Progenitor cell of endocrine pancreas (in vitro differentiated cells): Measurements from ENCODE around the gene CGGBP1. TPM values are rescaled to one million over a fixed set of nuclear protein-coding genes. Genes with fewer than 3 reads are reported as not detected.

Experiments used
- DNase-seq: peaks from one replicate; pipeline ENCODE4 v3.0.0; 2021; ENCODE audit warnings: low spot score; ENCODE audit not compliant: unreplicated experiment
- H3K27ac Mint-ChIP-seq: 2 replicates; pipeline ENCODE4 v1.8.0; 2021; ENCODE audit warnings: mild to moderate bottlenecking, moderate library complexity, mixed read lengths
- H3K27me3 Mint-ChIP-seq: 2 replicates; pipeline ENCODE4 v1.8.0; 2021; ENCODE audit warnings: mixed read lengths
- H3K36me3 Mint-ChIP-seq: 2 replicates; pipeline ENCODE4 v1.8.0; 2022; ENCODE audit warnings: mixed read lengths; ENCODE audit not compliant: insufficient read depth
- H3K4me1 Mint-ChIP-seq: 2 replicates; pipeline ENCODE4 v1.8.0; 2021; ENCODE audit warnings: low read depth, mixed read lengths
- H3K4me3 Mint-ChIP-seq: 2 replicates; pipeline ENCODE4 v1.8.0; 2021; ENCODE audit warnings: low read depth, mild to moderate bottlenecking, moderate library complexity, mixed read lengths
- H3K9me3 Mint-ChIP-seq: 2 replicates; pipeline ENCODE4 v1.8.0; 2021; ENCODE audit warnings: low read depth, mixed read lengths
- CTCF ChIP-seq: fragments of 200-600 bp; sonication (generic); IDR thresholded peaks from one replicate; pipeline ENCODE4 v1.5.0; 2021; ENCODE audit warnings: antibody characterized with exemption, mild to moderate bottlenecking; ENCODE audit not compliant: unreplicated experiment
- long read RNA-seq: library from polyadenylated mRNA; unstranded; transcript quantifications from one replicate; pipeline ENCODE4 v2.0.0, GENCODE V29; 2020
- total RNA-seq: library from RNA; stranded (reverse); gene quantifications from 2 replicates; pipeline ENCODE4 v1.2.1, GENCODE V29; 2021

CGGBP1 gene
- 86.9 and 96.3 TPM in 2 replicates for total RNA-seq
- long read RNA-seq, full-length matches to known transcripts: 39 of 52 reads
- long read RNA-seq, partial matches to known transcripts: 2 of 52 reads
- long read RNA-seq, other reads (novel, unspliced or antisense): 11 of 52 reads

- no peaks in the 10 kb centered on the region for H3K27me3 Mint-ChIP-seq
- peaks cover 16% of the 10 kb centered on the region for H3K4me1 Mint-ChIP-seq
- peaks cover 10% of the 10 kb centered on the region for H3K36me3 Mint-ChIP-seq
Measured at GRCh38 chr3:88058581-88059379, at the start of gene CGGBP1, which contains the start of gene ZNF654. CGGBP1 (minus strand) TSS chr3:88059005; CDS start chr3:88055976, 3,029 bp downstream. ZNF654 (plus strand) TSS chr3:88059255; CDS start chr3:88059320, 65 bp downstream.

GRCh38 chr3:88105325-88105724 lies 46.5 kb upstream of the CGGBP1 start:
- H3K27me3 Mint-ChIP-seq: no peaks in the 10 kb centered on the region
- peaks cover 16% of the 10 kb centered on the region for H3K36me3 Mint-ChIP-seq
- no peak for TF ChIP-seq CTCF
- H3K4me3 Mint-ChIP-seq: no peak overlapping the region
- peaks cover 1% of the 10 kb centered on the region for H3K4me1 Mint-ChIP-seq
- H3K27ac Mint-ChIP-seq: no peak overlapping the region
- no peak for DNase-seq
- H3K9me3 Mint-ChIP-seq: peaks cover 6% of the 10 kb centered on the region

More at GRCh38 chr3:88058581-88059379, at the start of gene CGGBP1, which contains the start of gene ZNF654:
- no peak for TF ChIP-seq CTCF
- peak within 1 kb of the TSS; percentile 99 for H3K27ac Mint-ChIP-seq
- H3K9me3 Mint-ChIP-seq: no peaks in the 10 kb centered on the region
- peak within 1 kb of the TSS; percentile 86 for H3K4me3 Mint-ChIP-seq
- DNase-seq: peak; percentile 96

GRCh38 chr3:88101142-88101541 lies 42.3 kb upstream of the CGGBP1 start:
- DNase-seq: no peak
- Mint-ChIP-seq H3K9me3 (peaks cover 23% of the 10 kb centered on the region), H3K27me3 (no peaks in the 10 kb centered on the region), H3K4me3 (no peak overlapping the region), H3K4me1 (peaks cover 3% of the 10 kb centered on the region), H3K36me3 (peaks cover 42% of the 10 kb centered on the region), H3K27ac (no peak overlapping the region)
- no peak for TF ChIP-seq CTCF

- TF ChIP-seq CTCF: no peak
- Mint-ChIP-seq H3K4me1 (peaks cover 18% of the 10 kb centered on the region), H3K9me3 (peaks cover 26% of the 10 kb centered on the region), H3K27ac (peak overlapping the region; percentile 69), H3K27me3 (no peaks in the 10 kb centered on the region), H3K36me3 (peaks cover 46% of the 10 kb centered on the region), H3K4me3 (no peak overlapping the region)
- no peak for DNase-seq
Measured at GRCh38 chr3:88093266-88093665, 34.5 kb upstream of the CGGBP1 start.

- Mint-ChIP-seq H3K27me3 (no peaks in the 10 kb centered on the region), H3K4me1 (peaks cover 16% of the 10 kb centered on the region), H3K9me3 (peaks cover 17% of the 10 kb centered on the region), H3K4me3 (no peak overlapping the region), H3K27ac (no peak overlapping the region), H3K36me3 (peaks cover 37% of the 10 kb centered on the region)
- TF ChIP-seq CTCF: no peak
- DNase-seq: no peak
Measured at GRCh38 chr3:88092270-88092669, 33.5 kb upstream of the CGGBP1 start.
